K562 (cell line): ENCODE results near the gene DDIT3. TPM values are rescaled to one million over a fixed set of nuclear protein-coding genes. Genes with fewer than 3 reads are reported as not detected.

Experiments used
- CREB1 ChIP-seq, 2 experiments: sonication (generic) in 1 of 2; formaldehyde crosslinking in 1 of 2; IDR thresholded peaks; 2 replicates each; pipeline versions ENCODE4 v1.6.1 to v1.8.0; 2012 to 2022; ENCODE audit warnings: inconsistent platforms in 1 of 2, mild to moderate bottlenecking in 1 of 2, missing genetic modification reagents in 1 of 2, moderate library complexity in 1 of 2
- ETV6 ChIP-seq, 3 experiments: fragments of 150-350 bp in 1 of 3; sonication (generic) in 1 of 3; formaldehyde crosslinking in 1 of 3; IDR thresholded peaks; 2 replicates each; pipeline versions ENCODE4 v1.6.1 to v1.8.0; 2014 to 2022; ENCODE audit warnings: borderline replicate concordance in 2 of 3, low read depth in 2 of 3, antibody characterized with exemption in 1 of 3, low read length in 1 of 3, mild to moderate bottlenecking in 1 of 3, missing genetic modification reagents in 1 of 3
- HNRNPLL ChIP-seq: fragments of 200-400 bp; formaldehyde crosslinking; IDR thresholded peaks from 2 replicates; pipeline ENCODE4 v1.6.1; 2017; ENCODE audit warnings: low read length, low read depth, mild to moderate bottlenecking; ENCODE audit not compliant: poor library complexity, severe bottlenecking
- NFATC3 ChIP-seq: fragments of 450-650 bp; IDR thresholded peaks from 2 replicates; pipeline ENCODE4 v1.6.1; 2017; ENCODE audit warnings: mild to moderate bottlenecking
- SP1 ChIP-seq: sonication (generic); formaldehyde crosslinking; IDR thresholded peaks from 2 replicates; pipeline ENCODE4 v1.8.1; 2022; ENCODE audit warnings: mild to moderate bottlenecking, missing genetic modification reagents
- STAT5A ChIP-seq: IDR thresholded peaks from 2 replicates; pipeline ENCODE4 v1.6.1; 2012; ENCODE audit warnings: low read length, inconsistent platforms, borderline replicate concordance
- ZBTB7A ChIP-seq: IDR thresholded peaks from 2 replicates; pipeline ENCODE4 v1.6.1; 2011; ENCODE audit warnings: low read depth, mild to moderate bottlenecking, low read length, moderate library complexity, borderline replicate concordance; ENCODE audit not compliant: control insufficient read depth
- polyA plus RNA-seq, 8 experiments: library from polyadenylated mRNA; depleted of rRNA in 4 of 8; stranded (reverse) in 5 of 8; unstranded in 3 of 8; fragments of >200 nt; fragmentation: Nextera tagmentation in 2 of 8; fragmentation: Illumina TruSeq in 1 of 8; extraction: Ambion mirVana in 2 of 8; extraction: Trizol in 1 of 8; gene quantifications; 2 replicates each; pipeline versions ENCODE4 v1.2.1 to v1.2.3, GENCODE V29; 2011 to 2014; ENCODE audit warnings: inconsistent platforms in 1 of 8, missing spikeins in 1 of 8
- total RNA-seq, 7 experiments: library from RNA; depleted of rRNA in 6 of 7; stranded (reverse); fragments of >200 nt in 6 of 7; fragmentation: Illumina TruSeq in 2 of 7; extraction: Trizol in 2 of 7; gene quantifications; 2 replicates each; pipeline versions ENCODE4 v1.2.1 to v1.2.3, GENCODE V29; 2011 to 2021; ENCODE audit warnings: low replicate concordance in 1 of 7
- TF ChIP-seq, protein P1 (sequence below): fragments of 450-650 bp; IDR thresholded peaks from 2 replicates; pipeline ENCODE4 v1.7.1; 2018; ENCODE audit warnings: mild to moderate bottlenecking, low read depth; ENCODE audit not compliant: partially characterized antibody
- TF ChIP-seq, protein P2 (sequence below), 2 experiments: fragments of 450-650 bp; formaldehyde crosslinking in 1 of 2; IDR thresholded peaks; 2 replicates each; pipeline versions ENCODE4 v1.4.0 to v1.6.1; 2014 to 2020; ENCODE audit warnings: mild to moderate bottlenecking in 2 of 2, borderline replicate concordance in 1 of 2, low read depth in 1 of 2
- TF ChIP-seq, protein P3 (sequence below): fragments of 250-450 bp; sonication (Bioruptor Pico); IDR thresholded peaks from 2 replicates; pipeline ENCODE4 v1.5.0; 2020; ENCODE audit warnings: mild to moderate bottlenecking, borderline replicate concordance

Gene DDIT3
- total and polyA plus RNA-seq, 9 of the 15 experiments (the other 6 are each of a cell fraction or from before 2014, with no cell fraction given), result 59.1 to 272 (median 89.9) TPM

DNA sequence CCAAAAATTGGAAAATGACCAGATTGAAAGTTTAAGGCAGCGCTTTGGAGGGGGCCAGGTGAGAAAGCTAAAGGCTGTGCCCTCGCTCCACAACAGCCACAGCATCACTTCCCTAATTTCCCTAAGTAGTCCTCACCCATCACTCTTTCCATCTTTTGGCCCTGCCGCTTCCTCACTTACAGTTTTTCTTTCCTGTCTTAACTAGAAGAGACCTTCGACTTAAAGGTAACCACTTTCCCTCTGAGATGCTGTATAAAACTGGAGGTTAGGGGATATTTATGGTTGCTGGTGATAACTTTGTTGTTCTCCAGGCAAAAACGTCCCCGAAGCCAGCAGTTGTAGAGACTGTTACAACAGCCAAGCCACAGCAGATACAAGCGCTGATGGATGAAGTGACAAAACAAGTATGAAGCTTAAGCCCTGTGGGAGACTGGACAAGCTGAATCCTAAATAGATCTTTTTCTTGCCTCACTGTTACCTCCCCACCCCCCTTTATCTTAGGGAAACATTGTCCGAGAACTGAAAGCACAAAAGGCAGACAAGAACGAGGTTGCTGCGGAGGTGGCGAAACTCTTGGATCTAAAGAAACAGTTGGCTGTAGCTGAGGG is 4.3 kb downstream of the DDIT3 start (continued):
- TF ChIP-seq ETV6 (IDR thresholded peaks at IDR 0.05; ENCODE audit: borderline replicate concordance in 1 of 2, low read depth in 2 of 2, low read length in 1 of 2) (0 out of 4 replicates have a peak, but pooled peaks of 1 of the 2 experiments have one; percentile 16), ETV6 (CRISPR knock-in tag; IDR thresholded peaks at IDR 0.05; ENCODE audit: borderline replicate concordance) (no peak), SP1 (CRISPR knock-in tag) (0 out of 2 replicates have a peak, but pooled peaks have one; percentile 0), ZBTB7A (0 out of 2 replicates have a peak, but pooled peaks have one; percentile 23), CREB1 (IDR thresholded peaks at IDR 0.05) (peak; percentile 36; the same call in 1 of the 2 replicates), CREB1 (CRISPR knock-in tag; IDR thresholded peaks at IDR 0.05) (0 out of 2 replicates have a peak, but pooled peaks have one; percentile 15), STAT5A (0 out of 2 replicates have a peak, but pooled peaks have one; percentile 9), HNRNPLL (no peak), NFATC3 (peak; percentile 90)
- TF ChIP-seq, protein P1, sequence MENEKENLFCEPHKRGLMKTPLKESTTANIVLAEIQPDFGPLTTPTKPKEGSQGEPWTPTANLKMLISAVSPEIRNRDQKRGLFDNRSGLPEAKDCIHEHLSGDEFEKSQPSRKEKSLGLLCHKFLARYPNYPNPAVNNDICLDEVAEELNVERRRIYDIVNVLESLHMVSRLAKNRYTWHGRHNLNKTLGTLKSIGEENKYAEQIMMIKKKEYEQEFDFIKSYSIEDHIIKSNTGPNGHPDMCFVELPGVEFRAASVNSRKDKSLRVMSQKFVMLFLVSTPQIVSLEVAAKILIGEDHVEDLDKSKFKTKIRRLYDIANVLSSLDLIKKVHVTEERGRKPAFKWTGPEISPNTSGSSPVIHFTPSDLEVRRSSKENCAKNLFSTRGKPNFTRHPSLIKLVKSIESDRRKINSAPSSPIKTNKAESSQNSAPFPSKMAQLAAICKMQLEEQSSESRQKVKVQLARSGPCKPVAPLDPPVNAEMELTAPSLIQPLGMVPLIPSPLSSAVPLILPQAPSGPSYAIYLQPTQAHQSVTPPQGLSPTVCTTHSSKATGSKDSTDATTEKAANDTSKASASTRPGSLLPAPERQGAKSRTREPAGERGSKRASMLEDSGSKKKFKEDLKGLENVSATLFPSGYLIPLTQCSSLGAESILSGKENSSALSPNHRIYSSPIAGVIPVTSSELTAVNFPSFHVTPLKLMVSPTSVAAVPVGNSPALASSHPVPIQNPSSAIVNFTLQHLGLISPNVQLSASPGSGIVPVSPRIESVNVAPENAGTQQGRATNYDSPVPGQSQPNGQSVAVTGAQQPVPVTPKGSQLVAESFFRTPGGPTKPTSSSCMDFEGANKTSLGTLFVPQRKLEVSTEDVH, result peak; percentile 79
- TF ChIP-seq, protein P2, sequence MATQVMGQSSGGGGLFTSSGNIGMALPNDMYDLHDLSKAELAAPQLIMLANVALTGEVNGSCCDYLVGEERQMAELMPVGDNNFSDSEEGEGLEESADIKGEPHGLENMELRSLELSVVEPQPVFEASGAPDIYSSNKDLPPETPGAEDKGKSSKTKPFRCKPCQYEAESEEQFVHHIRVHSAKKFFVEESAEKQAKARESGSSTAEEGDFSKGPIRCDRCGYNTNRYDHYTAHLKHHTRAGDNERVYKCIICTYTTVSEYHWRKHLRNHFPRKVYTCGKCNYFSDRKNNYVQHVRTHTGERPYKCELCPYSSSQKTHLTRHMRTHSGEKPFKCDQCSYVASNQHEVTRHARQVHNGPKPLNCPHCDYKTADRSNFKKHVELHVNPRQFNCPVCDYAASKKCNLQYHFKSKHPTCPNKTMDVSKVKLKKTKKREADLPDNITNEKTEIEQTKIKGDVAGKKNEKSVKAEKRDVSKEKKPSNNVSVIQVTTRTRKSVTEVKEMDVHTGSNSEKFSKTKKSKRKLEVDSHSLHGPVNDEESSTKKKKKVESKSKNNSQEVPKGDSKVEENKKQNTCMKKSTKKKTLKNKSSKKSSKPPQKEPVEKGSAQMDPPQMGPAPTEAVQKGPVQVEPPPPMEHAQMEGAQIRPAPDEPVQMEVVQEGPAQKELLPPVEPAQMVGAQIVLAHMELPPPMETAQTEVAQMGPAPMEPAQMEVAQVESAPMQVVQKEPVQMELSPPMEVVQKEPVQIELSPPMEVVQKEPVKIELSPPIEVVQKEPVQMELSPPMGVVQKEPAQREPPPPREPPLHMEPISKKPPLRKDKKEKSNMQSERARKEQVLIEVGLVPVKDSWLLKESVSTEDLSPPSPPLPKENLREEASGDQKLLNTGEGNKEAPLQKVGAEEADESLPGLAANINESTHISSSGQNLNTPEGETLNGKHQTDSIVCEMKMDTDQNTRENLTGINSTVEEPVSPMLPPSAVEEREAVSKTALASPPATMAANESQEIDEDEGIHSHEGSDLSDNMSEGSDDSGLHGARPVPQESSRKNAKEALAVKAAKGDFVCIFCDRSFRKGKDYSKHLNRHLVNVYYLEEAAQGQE (IDR thresholded peaks at IDR 0.05; ENCODE audit: borderline replicate concordance), result no peak
- TF ChIP-seq, protein P2 (CRISPR knock-in tag; IDR thresholded peaks at IDR 0.05; ENCODE audit: low read depth), result no peak
- TF ChIP-seq, protein P3, sequence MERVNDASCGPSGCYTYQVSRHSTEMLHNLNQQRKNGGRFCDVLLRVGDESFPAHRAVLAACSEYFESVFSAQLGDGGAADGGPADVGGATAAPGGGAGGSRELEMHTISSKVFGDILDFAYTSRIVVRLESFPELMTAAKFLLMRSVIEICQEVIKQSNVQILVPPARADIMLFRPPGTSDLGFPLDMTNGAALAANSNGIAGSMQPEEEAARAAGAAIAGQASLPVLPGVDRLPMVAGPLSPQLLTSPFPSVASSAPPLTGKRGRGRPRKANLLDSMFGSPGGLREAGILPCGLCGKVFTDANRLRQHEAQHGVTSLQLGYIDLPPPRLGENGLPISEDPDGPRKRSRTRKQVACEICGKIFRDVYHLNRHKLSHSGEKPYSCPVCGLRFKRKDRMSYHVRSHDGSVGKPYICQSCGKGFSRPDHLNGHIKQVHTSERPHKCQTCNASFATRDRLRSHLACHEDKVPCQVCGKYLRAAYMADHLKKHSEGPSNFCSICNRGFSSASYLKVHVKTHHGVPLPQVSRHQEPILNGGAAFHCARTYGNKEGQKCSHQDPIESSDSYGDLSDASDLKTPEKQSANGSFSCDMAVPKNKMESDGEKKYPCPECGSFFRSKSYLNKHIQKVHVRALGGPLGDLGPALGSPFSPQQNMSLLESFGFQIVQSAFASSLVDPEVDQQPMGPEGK (CRISPR knock-in tag), result no peak
